GM19043 (cell line): Measurements from ENCODE around the gene EIF4B.

Experiments
- ATAC-seq: cut with Tn5 transposase; IDR thresholded peaks from one replicate; pipeline ENCODE4 v1.9.1; 2021; ENCODE audit warnings: low read depth; ENCODE audit not compliant: unreplicated experiment

Gene EIF4B

DNA sequence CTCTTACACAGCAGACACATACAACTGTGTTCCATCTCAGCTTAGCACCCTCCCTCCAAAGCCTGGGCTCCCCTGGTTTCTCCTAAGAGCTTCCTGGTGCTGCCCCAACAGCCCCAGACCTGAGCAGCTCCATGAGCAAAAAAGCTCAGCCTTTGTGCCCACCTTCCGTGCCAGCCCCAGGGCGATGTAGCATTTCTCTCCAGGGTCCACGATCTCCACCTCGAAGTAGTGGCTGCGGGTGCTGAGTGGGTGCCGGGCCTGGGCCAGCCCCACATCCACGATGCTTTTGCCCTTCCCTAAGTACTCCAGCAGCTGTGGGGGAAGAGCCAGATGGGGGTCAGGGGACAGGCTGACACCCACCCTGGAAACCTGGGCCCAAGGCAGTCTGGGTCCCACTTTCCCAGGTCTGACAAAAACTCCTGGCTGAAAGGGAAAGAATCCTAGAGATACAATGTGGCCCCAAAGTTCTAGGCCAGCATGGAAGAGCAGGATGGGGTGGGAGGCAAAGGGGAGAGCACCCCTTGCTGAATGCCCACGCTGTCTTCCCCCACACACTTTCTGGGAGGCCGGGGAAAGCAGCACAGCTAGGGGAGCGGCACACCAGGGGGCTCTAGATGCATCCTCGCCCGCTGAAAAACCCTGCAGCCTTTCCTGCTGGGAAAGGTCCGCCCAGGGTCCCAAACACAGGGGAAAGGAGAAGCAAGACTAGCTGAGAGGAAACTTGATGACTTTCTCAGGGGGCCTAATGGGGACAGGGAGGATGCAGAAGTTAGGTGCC lies 61.9 kb downstream of the EIF4B start:
- no peak for ATAC-seq

DNA sequence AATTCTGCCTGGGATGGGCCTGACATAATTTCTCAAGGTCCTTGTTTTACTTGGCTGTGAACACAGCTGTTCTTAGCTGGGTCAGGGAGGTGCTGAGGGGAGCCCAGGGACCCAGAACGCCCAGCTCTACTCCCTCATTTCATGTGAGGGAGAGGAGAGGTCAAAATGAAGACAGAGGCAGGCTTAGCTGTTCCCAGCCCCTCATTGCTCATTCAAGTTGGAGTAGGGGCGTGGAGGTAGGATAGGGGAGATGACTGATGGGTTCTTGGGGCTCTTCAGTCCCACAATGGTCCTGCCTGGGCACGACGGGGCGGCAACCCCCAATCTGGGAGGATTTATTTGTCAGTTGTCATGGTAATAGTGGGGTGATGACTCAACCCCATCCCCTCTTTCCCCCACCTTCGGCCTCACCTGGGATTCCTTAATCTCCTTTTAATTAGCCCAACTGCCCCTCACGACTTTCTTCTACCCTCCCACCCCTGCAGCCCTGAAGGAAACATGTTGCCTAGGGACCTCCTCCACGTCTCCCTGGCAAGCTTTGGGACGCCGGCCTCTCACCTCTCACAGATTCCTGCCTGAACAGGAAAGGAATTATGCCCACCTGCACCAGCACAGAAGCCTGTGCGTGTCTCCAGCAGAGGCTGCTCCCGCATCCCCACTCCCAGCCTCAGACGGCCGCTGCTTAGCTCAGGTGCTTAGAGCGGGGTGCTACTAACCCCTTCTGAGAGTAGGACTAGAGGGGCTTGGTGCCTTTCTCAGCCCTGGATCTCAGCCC lies 62.7 kb downstream of the EIF4B start:
- ATAC-seq = no peak

DNA sequence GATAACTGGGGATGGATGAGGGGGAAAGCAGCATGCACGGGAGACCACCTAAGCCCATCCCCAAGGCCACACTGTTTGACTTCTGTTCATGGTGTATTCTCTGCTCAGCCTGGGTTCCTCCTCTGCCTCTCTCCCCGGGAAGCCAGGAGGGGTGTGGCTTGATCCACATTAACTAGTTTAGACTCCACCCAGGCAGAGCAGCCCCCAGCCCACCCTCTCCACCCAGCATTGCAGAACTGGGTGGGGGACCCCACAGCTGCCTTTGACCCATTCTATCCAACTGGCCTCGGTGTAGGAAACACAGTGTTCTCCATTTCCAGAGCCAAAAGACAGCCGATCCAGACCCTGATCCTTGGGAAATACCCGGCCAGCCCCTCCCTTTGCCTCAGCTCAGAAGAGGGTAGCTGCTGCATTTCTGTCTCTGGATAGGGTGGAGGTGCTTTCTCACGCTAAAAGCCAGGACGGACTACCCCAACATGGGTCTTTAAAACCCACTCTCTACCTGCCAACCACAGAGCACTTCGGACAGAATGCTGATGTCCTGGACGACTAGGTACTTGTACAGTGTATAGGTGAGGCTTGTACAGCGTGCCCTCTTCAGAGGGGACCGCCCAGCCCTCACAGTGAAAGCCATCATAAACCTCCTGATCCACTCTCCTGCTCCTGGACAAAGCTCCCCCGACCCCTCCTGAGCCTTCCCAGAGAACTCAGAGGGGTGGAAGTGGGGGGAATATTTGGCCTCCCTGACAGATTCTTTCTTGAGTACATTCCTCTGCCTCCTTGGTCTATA lies 63.6 kb downstream of the EIF4B start:
- ATAC-seq = no peak

- no peak for ATAC-seq
Measured at GRCh38 chr12:53070877-53071492, 64.7 kb downstream of the EIF4B start.

DNA sequence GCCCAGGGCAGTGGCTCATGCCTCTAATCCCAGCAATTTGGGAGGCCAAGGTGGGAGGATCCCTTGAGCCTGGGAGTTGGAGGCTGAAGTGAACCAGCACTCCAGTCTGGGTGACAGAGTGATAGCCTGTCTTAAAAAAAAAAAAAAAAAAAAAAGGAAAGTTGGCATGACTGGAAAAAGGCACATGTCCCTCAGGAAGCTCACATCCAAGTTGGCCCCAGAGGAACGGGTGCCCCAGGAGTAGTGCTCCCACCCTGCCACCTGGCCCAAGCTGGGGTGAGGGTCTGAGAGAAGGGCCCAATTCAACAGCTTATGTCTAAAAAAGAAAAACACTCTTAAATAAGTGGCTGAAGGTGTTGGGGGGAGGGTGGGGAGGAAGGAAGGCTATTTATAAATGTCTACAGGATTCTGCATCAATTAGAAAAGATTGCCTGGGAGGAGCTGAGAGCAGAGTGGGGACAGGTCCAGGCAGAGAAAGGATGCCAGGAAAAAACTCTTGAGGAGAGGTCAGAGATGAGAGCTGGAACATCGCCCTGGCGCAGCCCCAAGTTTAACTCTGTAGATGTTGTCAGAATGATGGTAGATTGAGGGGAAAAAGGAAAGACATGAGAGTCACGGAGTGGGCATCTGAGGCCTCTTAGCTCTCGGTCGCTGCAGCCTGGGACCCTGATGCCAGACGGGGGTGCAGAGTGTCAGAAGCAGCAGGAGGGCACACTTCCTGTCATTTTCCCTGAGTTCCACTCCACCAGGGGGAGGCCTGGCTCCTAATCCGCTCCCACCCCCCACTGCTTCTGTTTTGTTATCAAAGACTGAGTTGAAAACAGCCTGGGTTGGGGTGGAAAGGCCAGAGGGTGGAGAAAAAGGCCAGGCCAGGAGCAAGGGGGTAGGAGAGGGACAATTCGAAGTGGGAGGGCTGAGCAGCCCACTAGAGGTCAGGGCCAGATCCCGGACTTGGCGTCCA lies 65.6 kb downstream of the EIF4B start:
- no peak for ATAC-seq

- ATAC-seq = no peak
Measured at GRCh38 chr12:53073881-53074280, 67.6 kb downstream of the EIF4B start.

DNA sequence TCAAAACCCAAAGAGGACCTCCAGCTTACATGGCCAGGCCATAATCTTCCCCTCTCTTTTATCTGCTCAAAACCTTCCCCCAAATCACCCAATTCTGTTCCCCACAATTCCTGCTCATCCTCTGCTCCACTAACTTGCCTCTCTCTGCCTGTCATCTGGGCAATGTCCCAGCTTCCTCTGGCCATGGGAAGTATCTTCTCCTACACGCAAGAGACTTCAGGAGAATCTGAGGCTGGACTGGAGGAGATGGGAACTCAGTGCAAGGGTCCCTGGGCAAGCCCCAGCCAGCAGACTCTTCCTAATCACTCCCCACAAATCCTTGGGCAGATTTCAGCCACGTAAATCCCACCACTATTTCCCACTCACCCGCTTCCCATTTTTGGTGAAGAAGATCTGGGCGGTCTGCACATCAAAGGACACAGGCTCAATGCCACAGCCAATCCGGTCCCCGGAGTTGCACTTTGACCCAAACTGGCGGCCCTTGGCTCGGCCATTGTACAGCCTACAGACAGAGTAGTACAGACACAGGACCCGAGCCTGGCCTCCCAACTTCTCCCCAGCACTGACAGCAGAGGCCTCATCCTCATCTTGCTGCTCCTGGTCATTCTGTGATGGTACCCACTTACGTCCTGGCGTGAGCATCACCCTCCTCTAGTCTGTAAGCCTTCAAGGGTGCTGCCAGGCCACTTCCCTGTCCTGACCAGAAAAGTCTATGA lies 68.2 kb downstream of the EIF4B start:
- ATAC-seq = no peak

- no peak for ATAC-seq
Measured at GRCh38 chr12:53074999-53075370, 68.7 kb downstream of the EIF4B start.

GRCh38 chr12:53076461-53076860 lies 70.2 kb downstream of the EIF4B start:
- no peak for ATAC-seq

DNA sequence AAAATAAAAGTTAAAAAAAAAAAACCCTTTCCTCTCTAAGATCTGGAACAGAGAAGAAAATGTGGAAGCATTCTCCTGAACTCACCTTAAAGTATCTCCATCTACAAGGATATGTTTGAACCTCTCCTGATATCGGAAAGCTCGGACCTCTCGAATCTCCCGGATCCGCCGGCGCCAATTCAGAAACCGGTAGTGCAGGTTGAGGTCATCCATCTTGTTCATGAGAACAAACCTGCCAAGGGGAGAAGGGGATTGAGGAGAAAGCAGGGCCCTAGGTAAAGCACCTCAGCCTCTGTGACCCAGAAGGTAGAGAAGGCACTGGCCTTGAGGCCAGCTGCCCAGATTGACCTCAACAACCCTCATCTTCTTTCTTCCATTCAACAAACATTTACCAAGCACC lies 70.8 kb downstream of the EIF4B start:
- ATAC-seq = no peak

GRCh38 chr12:53078425-53079225 lies 72.4 kb downstream of the EIF4B start:
- peak; percentile 2 for ATAC-seq

DNA sequence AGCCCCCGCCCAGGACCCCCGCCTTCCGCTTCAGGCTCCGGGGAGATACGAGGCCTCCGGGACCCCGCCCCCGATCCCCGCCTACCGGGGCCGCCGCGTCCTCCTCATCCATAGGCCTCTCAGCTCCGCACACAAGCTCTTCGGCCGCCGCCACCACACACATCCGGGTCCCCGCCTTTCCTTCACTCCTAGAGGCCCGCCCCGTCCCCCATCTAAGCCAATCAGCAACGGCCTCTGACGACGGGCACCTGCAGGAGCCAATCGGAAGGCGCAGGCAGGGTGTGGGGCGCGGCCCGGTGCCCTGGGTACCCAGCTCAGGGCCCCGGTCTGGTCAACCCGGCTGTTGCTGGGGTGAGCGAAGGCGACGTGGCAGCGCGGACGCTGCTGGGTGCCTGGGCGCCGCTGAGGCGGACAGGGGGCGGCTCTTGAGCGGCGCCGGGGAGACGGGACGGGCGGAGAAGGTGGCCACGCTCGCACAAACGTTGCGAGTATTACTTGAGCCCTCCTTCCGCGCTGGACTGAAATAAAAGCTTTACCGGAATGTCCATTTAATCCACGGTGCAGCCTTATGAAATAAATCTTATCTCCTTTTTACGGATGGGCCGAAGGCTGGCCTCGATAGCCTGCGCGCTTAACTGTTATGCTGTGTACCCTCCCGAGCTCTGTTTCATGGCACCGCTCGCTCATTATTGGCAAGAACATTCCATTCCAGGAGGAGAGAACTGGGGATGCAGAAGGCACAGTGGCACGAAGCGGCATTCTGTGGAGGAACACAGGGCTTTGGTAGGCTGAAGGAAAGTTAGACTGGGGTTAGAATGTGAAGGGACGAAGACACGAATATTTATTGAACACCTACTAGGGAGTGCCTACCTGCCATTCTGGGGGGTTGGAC lies 73.2 kb downstream of the EIF4B start, which contains the start of gene SPRYD3:
TSS of gene SPRYD3 (minus strand) at position 165 of the 892 bp plus-strand sequence. CDS start at position 108, 57 bp downstream.
- peak; percentile 98 for ATAC-seq

GRCh38 chr12:53082637-53083175 lies 76.5 kb downstream of the EIF4B start:
- ATAC-seq = no peak

DNA sequence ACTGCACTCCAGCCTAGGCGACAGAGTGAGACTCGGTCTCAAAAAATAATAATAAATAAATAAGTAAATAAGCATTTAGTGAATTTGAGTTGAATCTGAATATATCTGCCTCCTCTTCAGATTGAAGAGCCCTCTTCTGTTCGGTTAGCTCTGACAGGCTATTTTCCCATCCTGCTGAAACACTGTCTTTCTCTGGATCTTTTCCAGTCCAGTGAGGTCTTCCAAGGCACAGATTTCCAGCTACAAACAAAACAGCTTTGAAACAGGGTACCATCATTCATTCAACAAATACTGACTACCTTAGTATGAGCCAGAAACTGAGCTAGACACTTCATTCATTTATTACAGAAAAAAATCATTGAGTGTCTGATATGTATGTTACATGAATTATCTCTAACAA lies 80.1 kb downstream of the EIF4B start:
- ATAC-seq = no peak

GRCh38 chr12:53090105-53090504 lies 83.8 kb downstream of the EIF4B start:
- ATAC-seq = no peak

DNA sequence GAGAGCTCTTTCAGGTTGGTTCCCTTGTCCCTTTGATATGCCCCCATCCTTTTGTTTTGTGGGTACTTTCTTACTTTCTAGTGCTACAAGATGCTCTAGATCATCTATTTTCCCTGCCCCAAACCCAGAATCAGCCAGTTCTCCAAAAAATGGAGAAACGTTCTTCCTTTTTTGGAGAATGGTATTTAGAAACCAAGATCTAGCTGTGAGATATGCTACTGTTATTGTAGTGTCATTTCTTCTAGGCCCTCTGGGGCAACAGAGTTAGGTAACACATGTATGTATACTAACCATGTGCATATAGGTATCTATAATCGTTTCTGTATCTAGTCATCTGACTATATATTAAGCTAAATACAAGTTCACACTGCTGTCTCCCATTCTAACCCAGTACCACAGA lies 84.3 kb downstream of the EIF4B start:
- ATAC-seq = no peak

DNA sequence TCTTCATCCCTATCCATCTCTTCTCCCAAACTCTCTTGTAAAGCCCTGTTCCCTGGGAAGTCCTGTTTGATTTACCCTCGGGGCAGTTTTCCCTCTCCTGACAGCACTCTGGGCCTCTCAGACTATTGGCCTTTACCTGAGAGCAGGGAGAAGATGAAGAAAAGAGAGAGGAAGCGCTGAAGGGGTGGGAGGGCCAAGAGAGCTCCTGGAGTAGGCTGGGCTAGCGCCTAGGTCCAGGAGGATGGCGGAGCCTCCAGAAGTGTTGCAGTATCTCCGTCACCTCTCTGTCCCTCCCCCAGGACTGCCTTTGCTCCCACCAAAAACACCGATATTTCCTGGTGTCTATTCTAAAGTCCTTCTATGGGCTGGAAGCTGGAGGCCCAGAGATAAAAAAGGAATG lies 85.5 kb downstream of the EIF4B start:
- no peak for ATAC-seq
